Measurements from ENCODE around the gene GPI.

The GPI gene

DNA sequence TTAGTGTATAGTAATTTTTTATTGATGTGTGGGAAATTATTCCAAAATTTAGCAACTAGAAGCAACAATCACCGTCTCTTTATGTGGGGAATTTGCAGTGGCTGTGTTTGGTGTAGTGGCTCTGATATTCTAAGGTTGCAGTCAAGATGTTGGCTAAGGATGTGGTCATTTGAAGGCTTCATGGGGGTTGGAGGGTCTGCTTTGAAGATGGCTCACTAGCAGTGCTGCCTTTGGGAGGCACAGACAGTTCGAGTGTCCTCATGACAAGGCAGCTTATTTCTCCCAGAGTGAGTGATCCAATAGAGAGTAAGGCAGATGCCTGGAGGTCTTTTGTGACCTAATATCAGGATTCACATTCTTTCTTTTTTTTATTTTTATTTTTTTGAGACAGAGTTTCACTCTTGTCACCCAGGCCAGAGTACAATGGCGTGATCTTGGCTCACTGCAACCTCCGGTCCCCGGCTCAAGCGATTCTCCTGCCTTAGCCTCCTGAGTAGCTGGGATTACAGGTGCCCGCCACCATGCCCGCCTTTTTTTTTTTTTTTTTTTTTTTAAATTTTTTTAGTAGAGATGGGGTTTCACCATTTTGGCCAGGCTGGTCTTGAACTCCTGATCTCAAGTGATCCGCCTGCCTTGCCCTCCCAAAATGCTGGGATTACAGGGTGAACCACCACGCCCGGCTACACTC is 8.7 kb downstream of the GPI start:
- TF ChIP-seq TCF12 (IDR thresholded peaks at IDR 0.05; ENCODE audit: low read depth) = no peak
- TF ChIP-seq, protein P1, sequence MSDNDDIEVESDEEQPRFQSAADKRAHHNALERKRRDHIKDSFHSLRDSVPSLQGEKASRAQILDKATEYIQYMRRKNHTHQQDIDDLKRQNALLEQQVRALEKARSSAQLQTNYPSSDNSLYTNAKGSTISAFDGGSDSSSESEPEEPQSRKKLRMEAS (IDR thresholded peaks at IDR 0.05) = no peak
- TF ChIP-seq, protein P2, sequence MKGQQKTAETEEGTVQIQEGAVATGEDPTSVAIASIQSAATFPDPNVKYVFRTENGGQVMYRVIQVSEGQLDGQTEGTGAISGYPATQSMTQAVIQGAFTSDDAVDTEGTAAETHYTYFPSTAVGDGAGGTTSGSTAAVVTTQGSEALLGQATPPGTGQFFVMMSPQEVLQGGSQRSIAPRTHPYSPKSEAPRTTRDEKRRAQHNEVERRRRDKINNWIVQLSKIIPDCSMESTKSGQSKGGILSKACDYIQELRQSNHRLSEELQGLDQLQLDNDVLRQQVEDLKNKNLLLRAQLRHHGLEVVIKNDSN (IDR thresholded peaks at IDR 0.05) = no peak
- no peak for TF ChIP-seq NFIC (IDR thresholded peaks at IDR 0.05)
- no peak for TF ChIP-seq YY1 (IDR thresholded peaks at IDR 0.05; ENCODE audit: low read depth)
- no peak for TF ChIP-seq CREB1 (IDR thresholded peaks at IDR 0.05; ENCODE audit: low read depth)
- TF ChIP-seq TAF1 (IDR thresholded peaks at IDR 0.05; ENCODE audit: low read depth) = no peak
- TF ChIP-seq EP300 (IDR thresholded peaks at IDR 0.05; ENCODE audit: borderline replicate concordance) = no peak
- no peak for TF ChIP-seq CEBPB (IDR thresholded peaks at IDR 0.05)
- no peak for TF ChIP-seq TEAD4 (IDR thresholded peaks at IDR 0.05)
- TF ChIP-seq EGR1 (IDR thresholded peaks at IDR 0.05) = no peak
- no peak for TF ChIP-seq ZBTB7A (IDR thresholded peaks at IDR 0.05; ENCODE audit: low read depth)
- TF ChIP-seq, protein P3, sequence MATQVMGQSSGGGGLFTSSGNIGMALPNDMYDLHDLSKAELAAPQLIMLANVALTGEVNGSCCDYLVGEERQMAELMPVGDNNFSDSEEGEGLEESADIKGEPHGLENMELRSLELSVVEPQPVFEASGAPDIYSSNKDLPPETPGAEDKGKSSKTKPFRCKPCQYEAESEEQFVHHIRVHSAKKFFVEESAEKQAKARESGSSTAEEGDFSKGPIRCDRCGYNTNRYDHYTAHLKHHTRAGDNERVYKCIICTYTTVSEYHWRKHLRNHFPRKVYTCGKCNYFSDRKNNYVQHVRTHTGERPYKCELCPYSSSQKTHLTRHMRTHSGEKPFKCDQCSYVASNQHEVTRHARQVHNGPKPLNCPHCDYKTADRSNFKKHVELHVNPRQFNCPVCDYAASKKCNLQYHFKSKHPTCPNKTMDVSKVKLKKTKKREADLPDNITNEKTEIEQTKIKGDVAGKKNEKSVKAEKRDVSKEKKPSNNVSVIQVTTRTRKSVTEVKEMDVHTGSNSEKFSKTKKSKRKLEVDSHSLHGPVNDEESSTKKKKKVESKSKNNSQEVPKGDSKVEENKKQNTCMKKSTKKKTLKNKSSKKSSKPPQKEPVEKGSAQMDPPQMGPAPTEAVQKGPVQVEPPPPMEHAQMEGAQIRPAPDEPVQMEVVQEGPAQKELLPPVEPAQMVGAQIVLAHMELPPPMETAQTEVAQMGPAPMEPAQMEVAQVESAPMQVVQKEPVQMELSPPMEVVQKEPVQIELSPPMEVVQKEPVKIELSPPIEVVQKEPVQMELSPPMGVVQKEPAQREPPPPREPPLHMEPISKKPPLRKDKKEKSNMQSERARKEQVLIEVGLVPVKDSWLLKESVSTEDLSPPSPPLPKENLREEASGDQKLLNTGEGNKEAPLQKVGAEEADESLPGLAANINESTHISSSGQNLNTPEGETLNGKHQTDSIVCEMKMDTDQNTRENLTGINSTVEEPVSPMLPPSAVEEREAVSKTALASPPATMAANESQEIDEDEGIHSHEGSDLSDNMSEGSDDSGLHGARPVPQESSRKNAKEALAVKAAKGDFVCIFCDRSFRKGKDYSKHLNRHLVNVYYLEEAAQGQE (IDR thresholded peaks at IDR 0.05; ENCODE audit: low read depth) = no peak
- no peak for TF ChIP-seq FOXM1 (IDR thresholded peaks at IDR 0.05; ENCODE audit: borderline replicate concordance, low read depth)

DNA sequence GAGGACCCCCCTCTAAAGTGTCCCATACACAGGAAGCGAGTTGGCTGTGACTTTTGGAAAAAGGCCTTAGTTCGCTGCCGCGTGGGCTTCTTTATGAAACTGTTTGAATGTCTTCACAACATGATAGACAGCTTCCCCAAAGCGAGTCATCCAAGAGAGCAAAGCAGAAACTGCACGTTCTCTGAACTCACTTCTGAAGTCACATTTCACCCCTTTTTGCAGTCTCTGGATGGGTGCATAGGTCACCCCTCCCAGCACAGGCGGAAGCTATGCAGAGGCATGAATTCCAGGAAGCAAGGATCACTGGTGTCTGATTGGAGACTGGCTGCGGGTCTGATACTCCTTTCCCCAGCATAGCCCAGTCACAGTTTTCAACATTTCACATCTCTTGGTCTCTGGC is 10.6 kb downstream of the GPI start:
- TF ChIP-seq, protein P1 (IDR thresholded peaks at IDR 0.05) = no peak
- TF ChIP-seq CREB1 (IDR thresholded peaks at IDR 0.05; ENCODE audit: low read depth) (no peak), RAD21 (IDR thresholded peaks at IDR 0.05; ENCODE audit: low read depth) (no peak), TAF1 (IDR thresholded peaks at IDR 0.05; ENCODE audit: low read depth) (no peak), YY1 (IDR thresholded peaks at IDR 0.05; ENCODE audit: low read depth) (no peak)

DNA sequence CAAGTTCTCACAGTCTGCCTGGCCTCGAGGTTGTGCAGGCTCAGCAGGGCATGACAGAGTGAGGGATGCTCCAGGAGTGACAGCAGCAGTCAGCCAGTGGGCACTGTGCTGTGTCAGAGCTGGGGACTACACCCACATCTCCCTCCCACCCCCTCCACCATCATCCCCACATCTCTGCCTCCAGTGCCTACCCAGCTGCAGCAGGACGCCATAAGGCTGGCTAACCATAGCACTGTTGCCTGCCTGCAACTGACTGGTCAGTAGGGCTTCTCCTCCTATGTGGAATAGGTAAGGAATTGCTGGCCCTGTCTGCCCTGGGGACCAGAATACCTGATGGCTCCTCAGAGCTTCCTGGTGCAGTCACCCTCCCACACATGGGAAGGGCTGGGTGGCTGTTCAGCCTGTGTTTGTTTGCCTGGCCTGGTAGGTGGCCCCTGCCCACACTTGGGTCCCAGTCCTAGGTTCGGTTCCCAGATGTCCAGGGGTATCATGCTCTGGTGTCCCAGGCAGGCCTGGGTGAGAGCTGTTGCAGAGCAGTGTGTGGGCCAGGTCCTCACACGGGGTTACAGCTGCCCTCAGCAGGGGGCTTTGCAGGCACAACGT is 15.7 kb downstream of the GPI start:
- TF ChIP-seq, protein P1 (IDR thresholded peaks at IDR 0.05) = no peak
- no peak for TF ChIP-seq CREB1 (IDR thresholded peaks at IDR 0.05; ENCODE audit: low read depth)
- no peak for TF ChIP-seq TEAD4 (IDR thresholded peaks at IDR 0.05)
- TF ChIP-seq RAD21 (IDR thresholded peaks at IDR 0.05; ENCODE audit: low read depth) = no peak
- TF ChIP-seq, protein P2 (IDR thresholded peaks at IDR 0.05) = no peak
- no peak for TF ChIP-seq ZBTB7A (IDR thresholded peaks at IDR 0.05; ENCODE audit: low read depth)
- TF ChIP-seq EGR1 (IDR thresholded peaks at IDR 0.05) = no peak

DNA sequence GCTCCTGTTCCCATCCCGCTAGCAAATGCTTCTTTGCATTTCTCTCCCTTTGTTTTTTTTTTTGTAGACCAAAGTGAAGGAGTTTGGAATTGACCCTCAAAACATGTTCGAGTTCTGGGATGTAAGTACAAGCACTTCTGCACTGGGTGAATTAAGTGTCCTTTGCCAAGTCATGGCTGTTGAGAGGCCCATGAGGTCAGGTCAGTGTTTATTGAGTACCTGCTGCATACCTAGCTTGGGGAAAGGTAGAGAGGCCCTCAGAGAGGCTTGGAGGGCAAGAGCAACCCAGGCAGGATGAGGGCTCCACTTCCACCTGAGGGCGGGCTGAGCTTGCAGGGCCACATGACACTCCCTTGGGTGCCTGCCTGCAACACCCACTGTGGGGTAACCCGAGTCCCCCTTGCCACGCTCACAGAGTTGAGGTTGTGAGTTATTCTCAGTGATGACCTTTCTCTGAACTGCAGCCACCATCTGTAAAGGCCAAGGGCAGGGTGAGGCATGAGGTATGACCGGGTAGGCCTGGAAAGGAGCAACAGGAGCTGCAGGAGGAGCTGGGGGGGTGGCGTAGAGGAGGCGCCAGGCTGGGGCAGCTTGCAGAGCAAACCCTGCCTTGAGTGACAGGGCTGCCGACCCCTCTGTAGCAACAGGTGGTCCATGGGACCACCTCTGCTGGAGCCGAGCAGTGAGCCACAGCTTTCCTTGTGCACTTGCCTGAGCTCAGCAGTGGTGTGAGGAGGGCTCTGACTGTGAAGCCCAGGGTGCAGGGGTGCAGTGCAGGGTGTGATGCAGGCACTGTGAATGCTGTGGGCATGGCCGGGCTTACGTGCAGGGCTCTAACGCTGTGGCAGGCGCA is 16.6 kb downstream of the GPI start:
- no peak for TF ChIP-seq TCF12 (IDR thresholded peaks at IDR 0.05; ENCODE audit: low read depth)
- no peak for TF ChIP-seq CEBPB (IDR thresholded peaks at IDR 0.05)

DNA sequence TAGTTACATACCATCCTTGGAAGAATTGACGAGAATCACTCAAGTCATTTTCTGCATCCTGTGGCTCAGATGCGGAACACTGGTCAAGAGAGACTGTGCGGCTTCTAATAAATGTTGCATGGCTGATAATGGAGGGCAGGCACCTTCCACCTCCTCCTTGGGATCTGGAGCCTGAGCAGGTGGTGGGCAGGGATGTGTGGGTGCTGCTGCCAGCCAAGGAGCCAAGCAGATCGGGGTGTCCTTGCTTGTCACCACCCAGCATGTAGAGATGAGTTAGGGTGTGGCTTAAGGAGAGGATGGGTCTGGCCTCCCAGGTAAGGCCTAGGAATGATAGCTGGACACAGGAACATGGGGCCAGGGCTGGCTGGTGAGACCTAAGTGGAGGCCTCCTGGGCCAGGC is 17.5 kb downstream of the GPI start:
- no peak for TF ChIP-seq NFIC (IDR thresholded peaks at IDR 0.05)
- no peak for TF ChIP-seq EP300 (IDR thresholded peaks at IDR 0.05; ENCODE audit: borderline replicate concordance)
- no peak for TF ChIP-seq CREB1 (IDR thresholded peaks at IDR 0.05; ENCODE audit: low read depth)
- TF ChIP-seq EGR1 (IDR thresholded peaks at IDR 0.05) = no peak
- TF ChIP-seq YY1 (IDR thresholded peaks at IDR 0.05; ENCODE audit: low read depth) = no peak
- no peak for TF ChIP-seq ZBTB7A (IDR thresholded peaks at IDR 0.05; ENCODE audit: low read depth)
- TF ChIP-seq TEAD4 (IDR thresholded peaks at IDR 0.05) = no peak
- TF ChIP-seq, protein P2 (IDR thresholded peaks at IDR 0.05) = no peak
- TF ChIP-seq, protein P3 (IDR thresholded peaks at IDR 0.05; ENCODE audit: low read depth) = no peak
- no peak for TF ChIP-seq TCF12 (IDR thresholded peaks at IDR 0.05; ENCODE audit: low read depth)
- TF ChIP-seq FOXM1 (IDR thresholded peaks at IDR 0.05; ENCODE audit: borderline replicate concordance, low read depth) = no peak
